GM12864 (cell line): ENCODE data around the gene TARBP2.

Source experiments
- DNase-seq: peaks from one replicate; pipeline ENCODE4 v3.0.0-alpha.2; 2011; ENCODE audit warnings: low read depth
- H3K4me3 ChIP-seq: 2 replicates; pipeline ENCODE4 v1.5.1; 2011; ENCODE audit warnings: mild to moderate bottlenecking, low read depth, low read length, control low read depth
- CTCF ChIP-seq: IDR thresholded peaks from 2 replicates; pipeline ENCODE4 v1.5.1; 2011; ENCODE audit warnings: low read depth, mild to moderate bottlenecking, moderate library complexity, low read length, control low read depth, inconsistent platforms; ENCODE audit errors: missing control alignments

The TARBP2 gene

DNA sequence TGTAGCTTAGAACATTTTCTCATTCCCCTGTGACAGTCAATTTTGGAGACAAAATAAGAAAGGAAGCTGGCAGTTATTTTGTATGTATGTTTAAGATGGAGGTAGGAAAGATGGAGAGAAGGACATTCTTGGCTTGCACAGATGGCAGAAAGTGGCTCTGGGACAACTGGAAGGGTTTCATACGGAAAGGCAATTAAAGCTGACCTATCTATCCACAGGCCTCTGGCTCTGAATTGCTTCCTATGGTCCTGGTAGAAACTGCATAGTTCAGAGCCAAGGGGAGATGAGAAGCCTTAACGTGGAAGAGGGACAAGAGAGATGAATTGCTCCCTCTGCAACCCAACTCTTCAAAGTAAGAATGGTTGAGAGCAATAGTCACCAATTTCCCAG lies 14.2 kb downstream of the TARBP2 start:
- DNase-seq: no peak
- no peak for TF ChIP-seq CTCF
- H3K4me3 ChIP-seq: no peak overlapping the region

DNA sequence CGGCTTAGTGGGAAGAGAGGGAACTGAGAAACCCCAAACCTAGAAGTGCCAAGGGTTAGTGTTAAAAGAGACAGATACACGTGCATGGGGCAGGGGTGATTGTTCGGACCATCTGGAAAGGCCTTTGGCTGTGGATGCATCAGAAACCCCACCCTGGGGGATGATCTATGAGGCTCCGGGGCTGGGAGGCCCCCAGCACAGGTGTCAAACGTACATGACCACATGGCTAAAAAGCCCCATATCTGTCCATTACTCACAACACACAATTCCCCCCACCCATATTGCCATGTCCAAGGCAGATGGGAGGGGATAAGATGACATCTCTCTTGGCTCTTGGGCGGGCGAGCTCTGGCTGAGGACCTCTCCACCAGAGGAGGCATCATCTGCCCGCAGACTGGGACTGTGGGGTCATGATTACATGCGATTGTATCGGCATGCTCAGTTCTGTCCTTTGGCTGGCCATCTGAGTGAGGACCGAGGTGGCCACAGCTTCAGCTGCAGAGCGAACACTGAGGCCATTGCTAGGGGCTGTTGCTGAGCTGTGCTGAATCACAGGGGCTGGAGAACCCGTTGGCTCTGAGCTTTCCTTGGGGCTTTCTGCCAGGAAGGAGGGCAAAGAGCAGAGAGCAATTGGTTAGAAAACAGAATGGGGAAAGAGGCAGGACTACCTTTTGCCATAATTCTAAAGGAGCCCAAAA lies 15.8 kb downstream of the TARBP2 start:
- H3K4me3 ChIP-seq: no peak overlapping the region
- no peak for DNase-seq
- no peak for TF ChIP-seq CTCF

DNA sequence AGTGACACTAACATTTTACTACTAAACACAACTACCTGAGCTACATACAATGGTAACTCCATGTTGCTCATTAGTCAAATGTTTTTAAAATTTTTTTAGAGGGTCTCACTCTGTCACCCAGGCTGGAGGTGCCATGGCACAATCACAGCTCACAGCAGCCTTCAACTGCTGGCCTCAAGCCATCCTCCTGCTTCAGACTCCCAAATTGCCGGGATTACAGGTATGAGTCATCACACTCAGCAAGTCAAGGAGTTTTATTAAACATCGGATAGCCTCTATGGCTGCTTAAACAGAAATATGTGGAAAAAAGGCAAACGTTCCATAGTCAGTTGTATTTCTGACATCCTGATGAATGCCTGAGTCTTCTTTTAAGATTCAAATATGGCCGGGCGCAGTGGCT lies 17.3 kb downstream of the TARBP2 start:
- DNase-seq: no peak
- TF ChIP-seq CTCF: no peak
- no peak overlapping the region for H3K4me3 ChIP-seq

DNA sequence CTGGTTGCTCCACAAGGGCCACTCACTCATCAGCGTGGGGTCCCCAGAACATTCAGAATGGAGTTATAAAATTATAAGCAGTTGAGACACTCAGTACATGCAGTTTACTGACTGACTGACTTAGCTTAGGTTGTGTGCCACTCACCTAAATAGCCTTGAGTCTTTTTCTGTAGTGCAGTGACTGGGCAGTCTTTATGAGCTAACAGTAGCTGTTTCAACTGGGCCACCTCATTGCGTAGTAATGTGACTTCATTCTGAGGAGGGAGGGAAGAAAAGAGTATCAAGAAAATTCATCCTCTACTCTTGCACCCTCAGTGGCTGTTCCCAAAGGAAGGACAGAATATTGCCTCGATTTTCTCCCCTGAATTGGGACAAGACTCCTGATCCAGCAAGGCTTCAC lies 22.0 kb downstream of the TARBP2 start:
- TF ChIP-seq CTCF: no peak
- no peak overlapping the region for H3K4me3 ChIP-seq
- DNase-seq: no peak

GRCh38 chr12:53524476-53524875 lies 23.4 kb downstream of the TARBP2 start:
- TF ChIP-seq CTCF: no peak
- H3K4me3 ChIP-seq: no peak overlapping the region
- DNase-seq: no peak

- no peak overlapping the region for H3K4me3 ChIP-seq
- TF ChIP-seq CTCF: no peak
- DNase-seq: no peak
Observed at GRCh38 chr12:53530061-53530460, 29.0 kb downstream of the TARBP2 start.

DNA sequence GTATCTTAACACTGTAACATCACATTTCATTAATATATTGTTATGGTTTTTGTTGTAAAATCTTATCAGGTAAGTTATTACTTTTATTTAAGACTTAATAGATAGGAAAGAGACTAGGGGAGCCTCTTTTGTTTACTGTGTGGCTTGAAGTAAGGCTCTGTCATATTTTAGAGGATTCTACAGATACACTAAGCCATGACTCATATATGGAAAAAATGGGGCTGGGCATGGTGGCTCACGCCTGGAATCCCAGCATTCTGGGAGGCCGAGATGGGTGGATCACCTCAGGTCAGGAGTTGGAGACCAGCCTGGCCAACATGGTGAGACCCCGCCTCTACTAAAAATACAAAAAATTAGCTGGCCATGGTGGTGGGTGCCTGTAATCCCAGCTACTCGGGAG lies 29.8 kb downstream of the TARBP2 start:
- no peak for DNase-seq
- no peak for TF ChIP-seq CTCF
- H3K4me3 ChIP-seq: no peak overlapping the region
